GM18909 (cell line): ENCODE results near the gene KIF26B.

Source experiments
- ATAC-seq: cut with Tn5 transposase; IDR thresholded peaks from one replicate; pipeline ENCODE4 v1.9.1; 2021; ENCODE audit warnings: mild to moderate bottlenecking; ENCODE audit not compliant: unreplicated experiment, poor library complexity

Gene KIF26B

GRCh38 chr1:245750261-245750660 lies 595.5 kb downstream of the KIF26B start:
- no peak for ATAC-seq

GRCh38 chr1:245751116-245751515 lies 596.3 kb downstream of the KIF26B start:
- ATAC-seq, result no peak

GRCh38 chr1:245751726-245752470 lies 597.1 kb downstream of the KIF26B start:
- no peak for ATAC-seq

- ATAC-seq, result no peak
These were observed 597.8 kb downstream of the KIF26B start for GRCh38 chr1:245752561-245752960.

- no peak for ATAC-seq
These were observed 599.0 kb downstream of the KIF26B start for GRCh38 chr1:245753807-245754206.

- ATAC-seq, result no peak
These were observed 599.7 kb downstream of the KIF26B start for GRCh38 chr1:245754463-245754961.
